SK-N-SH (cell line): ENCODE data around the gene APP. TPM values are rescaled to one million over a fixed set of nuclear protein-coding genes. Genes with fewer than 3 reads are reported as not detected.

Source experiments
- CTCF ChIA-PET: fragments of 300-600, 350-600 bp; formaldehyde crosslinking; extraction: SDS; loops from one replicate; lab custom pipeline; 2021; lab: Yijun Ruan, JAX
- POLR2A ChIA-PET: fragments of 350-600 bp; sonication (Branson Sonifier 250); formaldehyde crosslinking; extraction: SDS; loops from one replicate; lab custom pipeline; 2020; ENCODE audit warnings: antibody characterized with exemption, inconsistent platforms; lab: Yijun Ruan, JAX
- DNase-seq: peaks from one replicate; pipeline ENCODE4 v3.0.0; 2012
- H2AFZ ChIP-seq: fragments of 200-600 bp; sonication (generic); 2 replicates; pipeline ENCODE4 v1.8.1; 2016; ENCODE audit warnings: antibody characterized with exemption, mild to moderate bottlenecking, low read depth
- H3F3A ChIP-seq: fragments of 200-600 bp; sonication (generic); replicated peaks from 2 replicates; pipeline ENCODE3; 2016; ENCODE audit warnings: antibody characterized with exemption, mild to moderate bottlenecking; ENCODE audit not compliant: insufficient read depth
- H3K27ac ChIP-seq, 2 experiments: fragments of 200-500 bp in 1 of 2; fragments of 200-600 bp in 1 of 2; sonication (Bioruptor generic) in 1 of 2; sonication (generic), shearing (Covaris generic) in 1 of 2; 2 replicates each; pipeline versions ENCODE4 v1.5.1 to v1.6.1; 2014 to 2016; ENCODE audit warnings: low read depth in 2 of 2, inconsistent platforms in 1 of 2, low read length in 1 of 2, mild to moderate bottlenecking in 1 of 2, mixed read lengths in 1 of 2
- H3K27me3 ChIP-seq: fragments of 200-600 bp; sonication (generic), shearing (Covaris generic); 2 replicates; pipeline ENCODE4 v1.6.1; 2016; ENCODE audit warnings: mixed run types; ENCODE audit not compliant: insufficient read depth
- H3K36me3 ChIP-seq, 2 experiments: fragments of 200-500 bp in 1 of 2; fragments of 200-600 bp in 1 of 2; sonication (Bioruptor generic) in 1 of 2; sonication (generic) in 1 of 2; replicated peaks in 1 of 2; 2 replicates each; pipeline versions ENCODE3 to v1.5.1; 2014 to 2016; ENCODE audit warnings: low read length in 1 of 2, mild to moderate bottlenecking in 1 of 2; ENCODE audit not compliant: insufficient read depth in 2 of 2, control insufficient read depth in 1 of 2
- H3K4me1 ChIP-seq, 2 experiments: fragments of 200-500 bp in 1 of 2; fragments of 200-600 bp in 1 of 2; sonication (Bioruptor generic) in 1 of 2; sonication (generic), shearing (Covaris generic) in 1 of 2; 2 replicates each; pipeline versions ENCODE4 v1.5.1 to v1.6.1; 2014 to 2016; ENCODE audit warnings: low read depth in 1 of 2, low read length in 1 of 2, mixed run types in 1 of 2; ENCODE audit not compliant: insufficient read depth in 2 of 2, control insufficient read depth in 1 of 2
- H3K4me2 ChIP-seq: fragments of 200-600 bp; sonication (generic), shearing (Covaris generic); 2 replicates; pipeline ENCODE4 v1.6.1; 2017; ENCODE audit warnings: mixed run types
- H3K4me3 ChIP-seq, 2 experiments: fragments of 200-500 bp in 1 of 2; fragments of 200-600 bp in 1 of 2; sonication (Bioruptor generic) in 1 of 2; sonication (generic), shearing (Covaris generic) in 1 of 2; 2 replicates each; pipeline versions ENCODE4 v1.5.1 to v1.8.1; 2014 to 2016; ENCODE audit warnings: low read depth in 2 of 2, inconsistent platforms in 1 of 2, low read length in 1 of 2, mild to moderate bottlenecking in 1 of 2, mixed read lengths in 1 of 2, moderate library complexity in 1 of 2
- H3K79me2 ChIP-seq: fragments of 200-600 bp; sonication (generic); 2 replicates; pipeline ENCODE4 v1.8.1; 2017; ENCODE audit warnings: mild to moderate bottlenecking; ENCODE audit not compliant: insufficient read depth
- H3K9ac ChIP-seq: fragments of 200-600 bp; sonication (generic); 2 replicates; pipeline ENCODE4 v1.6.1; 2017; ENCODE audit warnings: mixed run types
- H3K9me2 ChIP-seq: fragments of 200-600 bp; sonication (generic); 2 replicates; pipeline ENCODE4 v1.6.1; 2017; ENCODE audit warnings: mixed run types
- H3K9me3 ChIP-seq: fragments of 200-600 bp; sonication (generic); 2 replicates; pipeline ENCODE4 v1.6.1; 2017; ENCODE audit warnings: mixed run types, mild to moderate bottlenecking, moderate library complexity
- H4K20me1 ChIP-seq: fragments of 200-600 bp; sonication (generic); 2 replicates; pipeline ENCODE4 v1.6.1; 2017; ENCODE audit warnings: mild to moderate bottlenecking, mixed run types; ENCODE audit not compliant: insufficient read depth
- CHD2 ChIP-seq: fragments of 150-350 bp; IDR thresholded peaks from 2 replicates; pipeline ENCODE4 v1.6.1; 2018; ENCODE audit warnings: low read length; ENCODE audit not compliant: partially characterized antibody
- FOXJ3 ChIP-seq: sonication (generic); formaldehyde crosslinking; IDR thresholded peaks from 2 replicates; pipeline ENCODE4 v1.5.1; 2020; ENCODE audit warnings: mild to moderate bottlenecking, missing genetic modification reagents
- FOXM1 ChIP-seq: IDR thresholded peaks from 2 replicates; pipeline ENCODE4 v1.4.0; 2012; ENCODE audit warnings: low read depth, mild to moderate bottlenecking
- GATA2 ChIP-seq: sonication (generic); formaldehyde crosslinking; IDR thresholded peaks from 2 replicates; pipeline ENCODE4 v1.5.0; 2020; ENCODE audit warnings: mild to moderate bottlenecking, missing genetic modification reagents
- JUND ChIP-seq: IDR thresholded peaks from 2 replicates; pipeline ENCODE4 v1.4.0; 2012
- MEF2A ChIP-seq: IDR thresholded peaks from 2 replicates; pipeline ENCODE4 v1.4.0; 2012; ENCODE audit warnings: low read depth, borderline replicate concordance
- NFIC ChIP-seq: IDR thresholded peaks from 2 replicates; pipeline ENCODE4 v1.4.0; 2012; ENCODE audit warnings: borderline replicate concordance
- RFX5 ChIP-seq: IDR thresholded peaks from 2 replicates; pipeline ENCODE4 v1.6.1; 2012; ENCODE audit warnings: mild to moderate bottlenecking, improper control_type of control experiment, low read length
- RXRA ChIP-seq: IDR thresholded peaks from 2 replicates; pipeline ENCODE4 v1.4.0; 2012; ENCODE audit warnings: low read depth, mild to moderate bottlenecking, borderline replicate concordance
- TAF1 ChIP-seq: IDR thresholded peaks from 2 replicates; pipeline ENCODE4 v1.6.1; 2012; ENCODE audit warnings: low read depth, mild to moderate bottlenecking, low read length, moderate library complexity, borderline replicate concordance
- YY1 ChIP-seq: IDR thresholded peaks from 2 replicates; pipeline ENCODE4 v1.4.0; 2012; ENCODE audit warnings: low read depth, mild to moderate bottlenecking
- WGBS: methylation state at CpG from one replicate; pipeline ENCODE4 v1.1.6; 2017; ENCODE audit warnings: low lambda C conversion rate; 5-methylcytosine and 5-hydroxymethylcytosine counted together
- polyA plus RNA-seq, 3 experiments: library from polyadenylated mRNA; depleted of rRNA; stranded (reverse); fragments of >200 nt; gene quantifications; 2 replicates each; pipeline ENCODE4 v1.2.3, GENCODE V29; 2012
- TF ChIP-seq, protein P1 (sequence below): IDR thresholded peaks from 2 replicates; pipeline ENCODE4 v1.4.0; 2012; ENCODE audit warnings: low read depth, borderline replicate concordance
- TF ChIP-seq, protein P2 (sequence below): fragments of 150-350 bp; IDR thresholded peaks from 2 replicates; pipeline ENCODE4 v1.6.1; 2016; ENCODE audit warnings: mild to moderate bottlenecking, low read depth, low read length

The APP gene
- polyA plus RNA-seq, 1 of the 3 experiments (the other 2 are of a cell fraction), result 780 TPM

GRCh38 chr21:25961042-25961441 is 209.5 kb downstream of the APP start:
- H3K4me2 ChIP-seq, result no peak overlapping the region
- no peak overlapping the region for H3K27ac ChIP-seq
- peaks cover 10 to 19% of the 10 kb centered on the region in 2 experiments for H3K36me3 ChIP-seq
- H3F3A ChIP-seq, result peaks cover 24% of the 10 kb centered on the region
- no peak overlapping the region for H2AFZ ChIP-seq
- ChIA-PET CTCF (no interaction called here), POLR2A (no interaction called here)
- H3K9me3 ChIP-seq, result no peaks in the 10 kb centered on the region
- H3K9ac ChIP-seq, result no peak overlapping the region
- 87% methylated on average over 3 of the region's 3 CpGs for WGBS
- no peak overlapping the region for H3K4me3 ChIP-seq
- no peaks in the 10 kb centered on the region for H4K20me1 ChIP-seq
- no peak for DNase-seq
- no peaks in the 10 kb centered on the region for H3K79me2 ChIP-seq
- TF ChIP-seq GATA2 (CRISPR knock-in tag), result no peak
- H3K4me1 ChIP-seq, result peaks cover 9 to 34% of the 10 kb centered on the region in 2 experiments; a peak in 3 of 4 replicates
- H3K27me3 ChIP-seq, result no peaks in the 10 kb centered on the region
- H3K9me2 ChIP-seq, result no peaks in the 10 kb centered on the region

DNA sequence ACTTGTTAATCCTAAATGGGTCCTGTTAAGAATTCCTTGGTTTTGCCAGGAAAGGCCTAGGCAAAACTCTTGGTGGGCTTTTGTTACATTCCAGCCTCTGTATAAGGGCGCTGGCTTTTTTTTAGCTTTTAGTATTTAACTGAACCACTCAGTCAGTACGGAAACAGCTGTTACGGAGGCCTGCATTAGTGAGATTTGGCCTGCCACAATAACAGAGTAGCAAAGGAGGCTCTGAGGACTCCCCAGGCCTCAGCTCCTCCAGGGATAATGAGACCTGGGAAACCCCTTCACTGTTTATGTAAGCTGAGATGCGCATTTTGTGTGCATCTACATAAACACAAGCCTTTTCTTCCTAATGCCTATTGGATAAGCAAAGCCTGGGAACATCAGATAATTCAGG is 210.2 kb downstream of the APP start:
- H4K20me1 ChIP-seq, result no peaks in the 10 kb centered on the region
- no peaks in the 10 kb centered on the region for H3K79me2 ChIP-seq
- H3K4me2 ChIP-seq, result no peak overlapping the region
- POLR2A ChIA-PET, result no interaction called here
- peaks cover 24% of the 10 kb centered on the region for H3F3A ChIP-seq
- CTCF ChIA-PET, result no interaction called here
- DNase-seq, result peak; percentile 20
- H3K4me3 ChIP-seq, result no peak overlapping the region
- no peaks in the 10 kb centered on the region for H3K27me3 ChIP-seq
- H3K36me3 ChIP-seq, result peaks cover 10 to 21% of the 10 kb centered on the region in 2 experiments
- H3K9me3 ChIP-seq, result no peaks in the 10 kb centered on the region
- H3K9ac ChIP-seq, result no peak overlapping the region
- peaks cover 9 to 32% of the 10 kb centered on the region in 2 experiments; a peak in 3 of 4 replicates for H3K4me1 ChIP-seq
- TF ChIP-seq, protein P1, sequence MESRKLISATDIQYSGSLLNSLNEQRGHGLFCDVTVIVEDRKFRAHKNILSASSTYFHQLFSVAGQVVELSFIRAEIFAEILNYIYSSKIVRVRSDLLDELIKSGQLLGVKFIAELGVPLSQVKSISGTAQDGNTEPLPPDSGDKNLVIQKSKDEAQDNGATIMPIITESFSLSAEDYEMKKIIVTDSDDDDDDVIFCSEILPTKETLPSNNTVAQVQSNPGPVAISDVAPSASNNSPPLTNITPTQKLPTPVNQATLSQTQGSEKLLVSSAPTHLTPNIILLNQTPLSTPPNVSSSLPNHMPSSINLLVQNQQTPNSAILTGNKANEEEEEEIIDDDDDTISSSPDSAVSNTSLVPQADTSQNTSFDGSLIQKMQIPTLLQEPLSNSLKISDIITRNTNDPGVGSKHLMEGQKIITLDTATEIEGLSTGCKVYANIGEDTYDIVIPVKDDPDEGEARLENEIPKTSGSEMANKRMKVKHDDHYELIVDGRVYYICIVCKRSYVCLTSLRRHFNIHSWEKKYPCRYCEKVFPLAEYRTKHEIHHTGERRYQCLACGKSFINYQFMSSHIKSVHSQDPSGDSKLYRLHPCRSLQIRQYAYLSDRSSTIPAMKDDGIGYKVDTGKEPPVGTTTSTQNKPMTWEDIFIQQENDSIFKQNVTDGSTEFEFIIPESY, result no peak
- 0 out of 2 replicates have a peak, but pooled peaks have one; percentile 50 for TF ChIP-seq GATA2 (CRISPR knock-in tag)
- TF ChIP-seq, all 33 proteins: peak for 1
- H2AFZ ChIP-seq, result no peak overlapping the region
- 95% methylated on average over 4 of the region's 4 CpGs for WGBS
- H3K27ac ChIP-seq, result peak overlapping the region in 1 of 2 experiments; percentile 50; a peak in 2 of 4 replicates
- H3K9me2 ChIP-seq, result no peaks in the 10 kb centered on the region

DNA sequence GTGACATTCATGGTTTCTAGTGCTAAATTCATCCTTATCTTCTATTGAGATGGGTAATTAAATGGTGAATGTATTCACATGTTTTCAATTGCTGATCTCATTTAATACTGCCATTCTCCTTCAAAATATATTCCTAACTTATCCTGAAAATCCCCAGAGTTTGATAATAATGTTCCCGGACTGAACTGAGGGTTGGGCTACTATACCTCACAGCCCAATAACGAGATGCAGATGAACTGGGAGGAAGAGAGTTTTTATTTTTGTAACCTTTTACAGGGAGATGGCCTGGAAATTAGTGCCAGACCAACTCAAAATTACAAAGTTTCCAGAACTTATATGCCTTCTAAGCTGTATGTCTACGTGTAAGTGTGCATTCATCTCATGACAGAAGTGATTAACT is 210.8 kb downstream of the APP start:
- ChIA-PET CTCF (no interaction called here), POLR2A (no interaction called here)
- no peaks in the 10 kb centered on the region for H4K20me1 ChIP-seq
- peaks cover 10 to 25% of the 10 kb centered on the region in 2 experiments for H3K36me3 ChIP-seq
- no peak overlapping the region; a peak in 1 of 4 replicates for H3K27ac ChIP-seq
- H3K27me3 ChIP-seq, result no peaks in the 10 kb centered on the region
- TF ChIP-seq JUND (no peak), YY1 (no peak), FOXM1 (no peak), FOXJ3 (CRISPR knock-in tag) (no peak), MEF2A (no peak), GATA2 (CRISPR knock-in tag) (no peak), NFIC (no peak), TAF1 (no peak), CHD2 (no peak), RFX5 (no peak), RXRA (no peak)
- TF ChIP-seq, protein P2, sequence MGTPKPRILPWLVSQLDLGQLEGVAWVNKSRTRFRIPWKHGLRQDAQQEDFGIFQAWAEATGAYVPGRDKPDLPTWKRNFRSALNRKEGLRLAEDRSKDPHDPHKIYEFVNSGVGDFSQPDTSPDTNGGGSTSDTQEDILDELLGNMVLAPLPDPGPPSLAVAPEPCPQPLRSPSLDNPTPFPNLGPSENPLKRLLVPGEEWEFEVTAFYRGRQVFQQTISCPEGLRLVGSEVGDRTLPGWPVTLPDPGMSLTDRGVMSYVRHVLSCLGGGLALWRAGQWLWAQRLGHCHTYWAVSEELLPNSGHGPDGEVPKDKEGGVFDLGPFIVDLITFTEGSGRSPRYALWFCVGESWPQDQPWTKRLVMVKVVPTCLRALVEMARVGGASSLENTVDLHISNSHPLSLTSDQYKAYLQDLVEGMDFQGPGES, result no peak
- TF ChIP-seq, all 33 proteins: peak for 0
- Histone ChIP-seq H3K4me2 (no peak overlapping the region), H3K9me3 (no peaks in the 10 kb centered on the region), H2AFZ (no peak overlapping the region), H3K4me1 (peaks cover 9 to 32% of the 10 kb centered on the region in 2 experiments; a peak in 3 of 4 replicates), H3K9ac (no peak overlapping the region), H3K4me3 (no peak overlapping the region), H3F3A (peaks cover 24% of the 10 kb centered on the region), H3K9me2 (no peaks in the 10 kb centered on the region), H3K79me2 (no peaks in the 10 kb centered on the region)
- WGBS, result 67% methylated on average over 3 of the region's 3 CpGs
- no peak for DNase-seq
